Neuron (in vitro differentiated cells): Measurements from ENCODE around the gene LRRC37A2.
"Not testable (repeated sequence)": the region's sequence is repeated elsewhere in the genome, so short reads cannot be mapped to it uniquely, and the experiment has no call there.

Source experiments
- H2AFZ ChIP-seq: one replicate; pipeline ENCODE4 v1.6.1; 2013; ENCODE audit warnings: low read depth, mild to moderate bottlenecking, inconsistent platforms, low read length, moderate library complexity
- H3K27me3 ChIP-seq: one replicate; pipeline ENCODE4 v1.6.1; 2013; ENCODE audit warnings: low read length; ENCODE audit not compliant: insufficient read depth
- H3K36me3 ChIP-seq: one replicate; pipeline ENCODE4 v1.6.1; 2013; ENCODE audit warnings: low read length; ENCODE audit not compliant: insufficient read depth
- H3K4me1 ChIP-seq: one replicate; pipeline ENCODE4 v1.6.1; 2013; ENCODE audit warnings: low read length; ENCODE audit not compliant: insufficient read depth
- H3K4me3 ChIP-seq: 2 replicates; pipeline ENCODE4 v1.5.1; 2013; ENCODE audit warnings: mild to moderate bottlenecking, low read length, moderate library complexity
- H3K9me3 ChIP-seq: one replicate; pipeline ENCODE4 v1.6.1; 2013; ENCODE audit warnings: low read length

LRRC37A2 gene

GRCh38 chr17:46566980-46567379 lies 54.7 kb downstream of the LRRC37A2 start:
- not testable (repeated sequence) for H3K36me3 ChIP-seq, H3K27me3 ChIP-seq, H3K4me3 ChIP-seq, H3K9me3 ChIP-seq, H3K4me1 ChIP-seq, H2AFZ ChIP-seq

- H3K9me3 ChIP-seq, H3K4me3 ChIP-seq, H3K4me1 ChIP-seq, H3K27me3 ChIP-seq, H3K36me3 ChIP-seq, H2AFZ ChIP-seq: not testable (repeated sequence)
Measured at GRCh38 chr17:46571796-46572195, 59.5 kb downstream of the LRRC37A2 start.

GRCh38 chr17:46579083-46580075 lies 67.1 kb downstream of the LRRC37A2 start, which contains the start of gene ARL17A:
Gene ARL17A (minus strand): TSS chr17:46579691. CDS start chr17:46576322, 3,369 bp downstream.
- H3K4me3 ChIP-seq, result peak within 1 kb of the TSS; percentile 20
- H2AFZ ChIP-seq, H3K9me3 ChIP-seq, H3K4me1 ChIP-seq, H3K36me3 ChIP-seq, H3K27me3 ChIP-seq: not testable (repeated sequence)

- not testable (repeated sequence) for H3K9me3 ChIP-seq, H3K4me1 ChIP-seq, H2AFZ ChIP-seq, H3K27me3 ChIP-seq, H3K36me3 ChIP-seq
- H3K4me3 ChIP-seq, result peak overlapping the region; percentile 20
Measured at GRCh38 chr17:46580082-46580481, 67.8 kb downstream of the LRRC37A2 start.

- H3K27me3 ChIP-seq, H3K9me3 ChIP-seq, H2AFZ ChIP-seq, H3K36me3 ChIP-seq, H3K4me3 ChIP-seq, H3K4me1 ChIP-seq: not testable (repeated sequence)
Measured at GRCh38 chr17:46585444-46585843, 73.2 kb downstream of the LRRC37A2 start.

- H3K9me3 ChIP-seq, H3K36me3 ChIP-seq, H3K27me3 ChIP-seq, H2AFZ ChIP-seq, H3K4me3 ChIP-seq, H3K4me1 ChIP-seq: not testable (repeated sequence)
Measured at GRCh38 chr17:46590157-46591146, 78.2 kb downstream of the LRRC37A2 start, which contains the start of gene NSF. Gene NSF (plus strand): TSS chr17:46590669. CDS start chr17:46590776, 107 bp downstream.

- H3K4me1 ChIP-seq, H3K36me3 ChIP-seq, H3K9me3 ChIP-seq, H3K27me3 ChIP-seq, H3K4me3 ChIP-seq, H2AFZ ChIP-seq: not testable (repeated sequence)
Measured at GRCh38 chr17:46591332-46591731, 79.1 kb downstream of the LRRC37A2 start.

- H3K9me3 ChIP-seq, H3K4me3 ChIP-seq, H3K27me3 ChIP-seq, H2AFZ ChIP-seq, H3K4me1 ChIP-seq, H3K36me3 ChIP-seq: not testable (repeated sequence)
Measured at GRCh38 chr17:46598344-46598931, 86.2 kb downstream of the LRRC37A2 start.

- H3K4me1 ChIP-seq, H3K36me3 ChIP-seq, H3K4me3 ChIP-seq, H2AFZ ChIP-seq, H3K9me3 ChIP-seq, H3K27me3 ChIP-seq: not testable (repeated sequence)
Measured at GRCh38 chr17:46600767-46601166, 88.5 kb downstream of the LRRC37A2 start.

GRCh38 chr17:46603125-46603524 lies 90.9 kb downstream of the LRRC37A2 start:
- H3K4me3 ChIP-seq, H3K36me3 ChIP-seq, H2AFZ ChIP-seq, H3K4me1 ChIP-seq, H3K9me3 ChIP-seq, H3K27me3 ChIP-seq: not testable (repeated sequence)
